Measurements from ENCODE around the gene TEX48.

DNA sequence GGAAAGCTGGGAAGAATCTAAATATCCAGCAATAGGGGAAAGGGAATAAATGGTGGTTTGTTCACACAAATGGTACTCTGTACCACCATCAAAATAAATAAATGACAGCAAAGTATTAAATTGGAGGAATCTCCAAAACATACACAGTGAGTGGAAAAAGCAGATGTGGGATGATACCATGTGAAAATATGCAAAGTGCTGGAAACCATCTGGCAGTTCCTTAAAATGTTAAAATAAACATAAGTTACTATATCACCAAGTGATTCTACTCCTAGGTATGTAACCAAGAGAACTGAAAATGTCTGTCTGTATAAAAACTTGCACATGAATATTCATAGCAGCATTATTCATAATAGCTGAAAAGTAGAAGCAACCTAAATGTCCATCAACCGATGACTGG lies 41.9 kb upstream of the TEX48 start:
- TF ChIP-seq, protein P1, sequence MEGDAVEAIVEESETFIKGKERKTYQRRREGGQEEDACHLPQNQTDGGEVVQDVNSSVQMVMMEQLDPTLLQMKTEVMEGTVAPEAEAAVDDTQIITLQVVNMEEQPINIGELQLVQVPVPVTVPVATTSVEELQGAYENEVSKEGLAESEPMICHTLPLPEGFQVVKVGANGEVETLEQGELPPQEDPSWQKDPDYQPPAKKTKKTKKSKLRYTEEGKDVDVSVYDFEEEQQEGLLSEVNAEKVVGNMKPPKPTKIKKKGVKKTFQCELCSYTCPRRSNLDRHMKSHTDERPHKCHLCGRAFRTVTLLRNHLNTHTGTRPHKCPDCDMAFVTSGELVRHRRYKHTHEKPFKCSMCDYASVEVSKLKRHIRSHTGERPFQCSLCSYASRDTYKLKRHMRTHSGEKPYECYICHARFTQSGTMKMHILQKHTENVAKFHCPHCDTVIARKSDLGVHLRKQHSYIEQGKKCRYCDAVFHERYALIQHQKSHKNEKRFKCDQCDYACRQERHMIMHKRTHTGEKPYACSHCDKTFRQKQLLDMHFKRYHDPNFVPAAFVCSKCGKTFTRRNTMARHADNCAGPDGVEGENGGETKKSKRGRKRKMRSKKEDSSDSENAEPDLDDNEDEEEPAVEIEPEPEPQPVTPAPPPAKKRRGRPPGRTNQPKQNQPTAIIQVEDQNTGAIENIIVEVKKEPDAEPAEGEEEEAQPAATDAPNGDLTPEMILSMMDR (conservative IDR thresholded peaks at IDR 0.05; ENCODE audit: low read depth in 2 of 2) = no peak
- TF ChIP-seq, protein P2, sequence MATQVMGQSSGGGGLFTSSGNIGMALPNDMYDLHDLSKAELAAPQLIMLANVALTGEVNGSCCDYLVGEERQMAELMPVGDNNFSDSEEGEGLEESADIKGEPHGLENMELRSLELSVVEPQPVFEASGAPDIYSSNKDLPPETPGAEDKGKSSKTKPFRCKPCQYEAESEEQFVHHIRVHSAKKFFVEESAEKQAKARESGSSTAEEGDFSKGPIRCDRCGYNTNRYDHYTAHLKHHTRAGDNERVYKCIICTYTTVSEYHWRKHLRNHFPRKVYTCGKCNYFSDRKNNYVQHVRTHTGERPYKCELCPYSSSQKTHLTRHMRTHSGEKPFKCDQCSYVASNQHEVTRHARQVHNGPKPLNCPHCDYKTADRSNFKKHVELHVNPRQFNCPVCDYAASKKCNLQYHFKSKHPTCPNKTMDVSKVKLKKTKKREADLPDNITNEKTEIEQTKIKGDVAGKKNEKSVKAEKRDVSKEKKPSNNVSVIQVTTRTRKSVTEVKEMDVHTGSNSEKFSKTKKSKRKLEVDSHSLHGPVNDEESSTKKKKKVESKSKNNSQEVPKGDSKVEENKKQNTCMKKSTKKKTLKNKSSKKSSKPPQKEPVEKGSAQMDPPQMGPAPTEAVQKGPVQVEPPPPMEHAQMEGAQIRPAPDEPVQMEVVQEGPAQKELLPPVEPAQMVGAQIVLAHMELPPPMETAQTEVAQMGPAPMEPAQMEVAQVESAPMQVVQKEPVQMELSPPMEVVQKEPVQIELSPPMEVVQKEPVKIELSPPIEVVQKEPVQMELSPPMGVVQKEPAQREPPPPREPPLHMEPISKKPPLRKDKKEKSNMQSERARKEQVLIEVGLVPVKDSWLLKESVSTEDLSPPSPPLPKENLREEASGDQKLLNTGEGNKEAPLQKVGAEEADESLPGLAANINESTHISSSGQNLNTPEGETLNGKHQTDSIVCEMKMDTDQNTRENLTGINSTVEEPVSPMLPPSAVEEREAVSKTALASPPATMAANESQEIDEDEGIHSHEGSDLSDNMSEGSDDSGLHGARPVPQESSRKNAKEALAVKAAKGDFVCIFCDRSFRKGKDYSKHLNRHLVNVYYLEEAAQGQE (IDR thresholded peaks at IDR 0.05; ENCODE audit: unreplicated experiment) = no peak
- no peak for TF ChIP-seq JUNB (IDR thresholded peaks at IDR 0.05; ENCODE audit: unreplicated experiment)
- TF ChIP-seq POLR2AphosphoS5 (IDR thresholded peaks at IDR 0.05; ENCODE audit: low read depth) = no peak
- no peak for TF ChIP-seq EZH2 (IDR thresholded peaks at IDR 0.05; ENCODE audit: low read depth, unreplicated experiment)
- no peak for TF ChIP-seq NANOG (IDR thresholded peaks at IDR 0.05; ENCODE audit: borderline replicate concordance)
